Measurements from ENCODE around the gene TXNRD2.

DNA sequence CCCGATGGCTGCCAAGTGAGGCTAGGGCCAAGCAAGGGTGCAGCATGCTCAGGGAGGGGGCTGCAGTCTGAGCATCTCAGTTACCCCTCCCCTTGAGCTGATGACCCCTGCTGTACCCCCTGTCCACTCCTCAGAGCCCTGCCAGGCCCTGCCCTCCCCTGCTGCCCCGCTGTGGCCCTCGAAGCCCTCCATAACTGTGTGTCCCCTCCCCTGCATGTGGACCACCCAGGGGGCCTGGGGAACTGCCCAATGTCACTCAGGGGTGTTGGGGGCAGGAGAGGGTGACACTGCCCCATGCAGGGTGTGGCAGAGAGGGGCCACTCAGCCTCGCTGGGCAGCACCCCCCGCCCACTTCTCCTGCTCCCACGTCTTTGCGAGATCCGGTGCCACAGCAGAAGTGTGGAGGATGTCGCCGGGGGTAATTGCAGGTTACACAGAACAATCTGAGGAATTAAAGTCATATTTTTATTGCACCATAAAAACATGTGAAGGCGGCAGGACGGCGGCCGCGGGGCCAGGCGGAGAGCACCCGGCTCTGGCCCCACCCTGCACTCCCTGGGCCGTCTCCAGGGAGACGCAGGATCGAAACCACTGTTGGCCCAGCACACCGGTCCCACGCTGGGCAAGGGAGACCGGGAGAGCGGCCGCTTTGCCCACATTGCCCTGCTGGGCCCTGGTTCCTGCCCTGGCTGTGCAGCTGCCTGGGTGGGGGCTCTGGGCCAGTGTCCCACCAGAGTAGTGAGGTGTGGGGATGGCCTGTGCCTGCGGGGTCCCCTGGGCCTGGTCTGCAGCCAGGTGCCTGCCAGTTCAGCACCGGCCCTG, 68.3 kb downstream of the TXNRD2 start:
- no peak for TF ChIP-seq CEBPB (IDR thresholded peaks at IDR 0.05)
- no peak for TF ChIP-seq RAD21 (IDR thresholded peaks at IDR 0.05; ENCODE audit: low read depth)
- TF ChIP-seq, protein P1, sequence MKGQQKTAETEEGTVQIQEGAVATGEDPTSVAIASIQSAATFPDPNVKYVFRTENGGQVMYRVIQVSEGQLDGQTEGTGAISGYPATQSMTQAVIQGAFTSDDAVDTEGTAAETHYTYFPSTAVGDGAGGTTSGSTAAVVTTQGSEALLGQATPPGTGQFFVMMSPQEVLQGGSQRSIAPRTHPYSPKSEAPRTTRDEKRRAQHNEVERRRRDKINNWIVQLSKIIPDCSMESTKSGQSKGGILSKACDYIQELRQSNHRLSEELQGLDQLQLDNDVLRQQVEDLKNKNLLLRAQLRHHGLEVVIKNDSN (IDR thresholded peaks at IDR 0.05) = no peak
- no peak for TF ChIP-seq EGR1 (IDR thresholded peaks at IDR 0.05)

All from Ishikawa (cell line).